ENCODE measurements around the gene MOGAT1.

MOGAT1 gene, protein sequence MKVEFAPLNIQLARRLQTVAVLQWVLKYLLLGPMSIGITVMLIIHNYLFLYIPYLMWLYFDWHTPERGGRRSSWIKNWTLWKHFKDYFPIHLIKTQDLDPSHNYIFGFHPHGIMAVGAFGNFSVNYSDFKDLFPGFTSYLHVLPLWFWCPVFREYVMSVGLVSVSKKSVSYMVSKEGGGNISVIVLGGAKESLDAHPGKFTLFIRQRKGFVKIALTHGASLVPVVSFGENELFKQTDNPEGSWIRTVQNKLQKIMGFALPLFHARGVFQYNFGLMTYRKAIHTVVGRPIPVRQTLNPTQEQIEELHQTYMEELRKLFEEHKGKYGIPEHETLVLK

DNA sequence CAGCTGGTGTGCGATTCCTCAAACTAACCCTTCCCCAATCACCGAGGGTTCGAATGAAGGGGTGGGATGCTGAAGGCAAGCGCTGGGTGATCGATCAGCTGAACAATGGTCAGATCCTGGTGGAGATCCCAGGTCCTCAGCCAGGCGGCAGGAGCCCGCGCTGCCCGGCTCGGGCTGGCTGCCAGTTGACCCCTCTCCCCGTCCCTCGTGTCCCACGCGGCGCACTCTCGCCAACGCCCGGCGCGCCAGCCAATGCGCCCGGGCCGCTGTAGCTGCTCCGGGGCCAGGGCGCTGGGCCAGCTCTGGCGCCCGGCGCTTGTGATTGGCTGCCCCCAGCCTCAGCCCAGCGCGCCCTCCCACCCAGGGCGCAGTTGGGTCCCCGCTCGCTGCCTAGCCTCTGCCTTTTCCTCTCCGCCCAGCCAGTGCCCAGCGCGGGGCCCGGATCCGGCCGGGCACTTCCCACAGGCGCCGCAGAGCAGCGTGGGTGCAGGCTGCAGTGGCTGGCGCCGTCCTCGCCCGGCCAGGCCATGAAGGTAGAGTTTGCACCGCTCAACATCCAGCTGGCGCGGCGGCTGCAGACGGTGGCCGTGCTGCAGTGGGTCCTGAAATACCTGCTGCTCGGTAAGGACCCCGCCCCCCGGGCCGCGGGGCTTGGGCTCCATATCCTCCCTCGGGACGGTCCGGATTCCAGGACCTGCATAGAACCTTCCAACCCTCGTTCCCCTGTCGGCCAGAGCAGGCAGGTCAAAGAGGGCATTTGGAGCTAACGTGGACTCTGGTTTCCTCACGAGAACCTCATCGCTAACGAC, at the start of gene MOGAT1:
MOGAT1 (plus strand) TSS at position 400 of the 809 bp plus-strand sequence; CDS start at position 528, 128 bp downstream.
- DNase-seq, result no peak

DNA sequence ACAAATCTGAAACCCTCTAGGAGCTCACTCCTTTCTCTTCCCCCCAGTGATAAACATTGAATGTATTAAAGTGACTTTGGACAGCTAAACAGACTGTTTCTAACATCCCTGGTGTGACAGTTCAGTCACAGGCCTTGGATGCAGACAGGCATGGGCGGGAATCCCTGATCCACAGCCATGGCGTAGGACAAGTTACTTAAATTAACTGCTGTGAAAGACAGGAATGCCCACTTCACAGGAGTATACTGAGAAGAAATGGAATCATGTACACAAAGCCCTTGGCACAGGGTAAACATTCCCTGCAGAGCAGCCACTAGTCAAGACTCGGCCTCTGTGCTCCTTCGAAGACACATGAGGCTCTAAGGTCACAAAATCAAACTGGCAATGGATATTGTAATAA, 49.6 kb upstream of the MOGAT1 start:
- DNase-seq, result no peak

DNA sequence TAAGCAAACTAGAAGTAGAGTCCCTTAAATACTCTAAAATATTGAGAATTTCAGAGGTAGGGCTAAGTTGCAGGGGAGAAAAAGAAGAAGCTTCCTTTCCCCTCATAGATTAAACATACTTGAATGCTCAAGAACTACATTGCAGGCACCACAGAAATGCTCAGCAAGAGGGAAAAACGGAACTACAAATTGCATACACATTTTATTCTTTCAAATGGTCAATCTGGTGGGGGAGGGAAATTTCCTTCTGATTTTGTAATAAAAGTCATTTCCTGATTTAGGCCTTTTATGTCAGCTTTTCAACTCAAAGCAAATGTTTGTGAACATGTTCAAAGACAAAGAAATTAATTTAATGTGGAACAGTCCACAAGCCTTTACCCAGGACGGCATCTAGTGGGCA, 48.5 kb upstream of the MOGAT1 start:
- DNase-seq, result no peak

DNA sequence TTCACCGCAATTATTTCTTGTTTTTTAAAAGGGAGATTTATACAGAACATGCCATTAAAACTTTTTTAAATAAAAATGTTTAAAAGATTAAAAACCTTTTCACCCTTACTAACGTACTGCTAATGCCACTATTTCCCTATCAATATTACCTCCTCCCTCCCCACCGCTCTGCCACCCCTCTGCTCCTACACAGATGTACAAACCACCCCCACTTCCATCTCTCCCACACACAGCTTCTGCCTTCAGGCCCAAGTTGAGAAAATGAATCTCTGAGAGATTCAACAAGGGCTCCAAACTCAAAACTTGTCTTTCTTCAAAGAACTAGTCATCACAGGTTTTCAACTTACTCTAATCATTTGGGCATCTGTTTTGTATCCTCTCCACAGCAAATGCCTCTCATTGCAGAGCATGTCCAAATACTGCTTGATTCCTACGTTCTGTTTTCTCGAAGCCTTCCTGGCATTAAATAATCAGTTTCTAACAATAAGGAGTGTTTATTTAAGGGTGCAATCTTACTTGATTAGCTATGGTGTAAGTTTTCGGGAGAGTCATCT, 47.6 kb upstream of the MOGAT1 start:
- no peak for DNase-seq

DNA sequence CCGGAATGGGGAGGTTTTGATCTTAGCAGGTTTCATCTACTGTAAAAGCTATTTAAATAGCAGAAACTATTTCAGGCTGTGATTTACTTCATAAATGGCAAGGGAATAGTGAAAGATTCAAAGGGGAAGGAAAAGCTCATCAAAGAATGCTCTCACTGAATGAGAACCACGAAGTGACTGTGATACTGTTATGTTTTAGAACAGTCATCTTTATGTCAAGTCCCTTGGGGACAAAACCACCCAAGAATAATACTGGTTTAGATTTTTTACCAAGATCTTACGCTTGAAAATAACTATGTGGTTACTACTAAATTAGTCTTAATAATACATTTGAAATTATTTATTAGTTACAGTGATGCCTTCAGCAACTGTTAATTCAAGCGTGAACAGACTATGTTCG, 43.7 kb upstream of the MOGAT1 start:
- no peak for DNase-seq

DNA sequence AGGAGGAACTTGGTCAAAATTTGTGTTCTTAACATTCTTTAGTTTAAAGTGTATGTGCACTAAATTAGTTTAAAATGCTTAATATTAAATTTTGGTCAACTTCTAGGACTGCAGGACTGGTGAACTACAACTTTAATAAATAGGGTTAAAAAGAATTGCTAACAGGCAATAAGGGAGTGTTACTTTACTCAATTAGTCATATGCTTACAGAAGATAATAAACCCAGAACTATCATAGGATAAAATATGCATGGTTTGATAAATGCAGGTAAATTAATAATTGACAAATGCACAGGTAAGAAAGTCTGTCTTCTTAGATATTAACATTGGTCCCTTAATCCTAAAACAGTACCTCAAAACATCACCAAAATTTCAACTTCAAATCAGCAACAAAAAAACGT, 36.2 kb upstream of the MOGAT1 start:
- no peak for DNase-seq

DNA sequence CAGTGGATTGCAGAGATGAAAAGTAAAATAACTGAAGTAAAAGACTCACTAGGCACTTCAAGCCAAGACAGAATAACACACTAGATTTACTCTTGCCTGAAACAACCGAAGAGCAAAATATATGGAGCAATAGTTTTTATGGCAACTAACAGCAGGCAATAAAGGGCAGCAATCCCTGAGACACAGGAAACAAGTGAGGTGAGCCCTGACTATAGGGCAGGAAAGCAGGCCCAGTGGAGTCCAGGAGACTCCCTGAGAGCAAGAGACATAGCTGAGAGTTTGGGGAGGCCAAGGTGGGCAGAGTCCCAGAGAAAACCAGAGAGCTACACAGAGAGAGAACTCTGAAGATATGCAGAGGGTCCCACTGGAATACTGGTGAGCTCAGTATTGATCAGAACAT, 34.4 kb upstream of the MOGAT1 start:
- DNase-seq, result no peak

DNA sequence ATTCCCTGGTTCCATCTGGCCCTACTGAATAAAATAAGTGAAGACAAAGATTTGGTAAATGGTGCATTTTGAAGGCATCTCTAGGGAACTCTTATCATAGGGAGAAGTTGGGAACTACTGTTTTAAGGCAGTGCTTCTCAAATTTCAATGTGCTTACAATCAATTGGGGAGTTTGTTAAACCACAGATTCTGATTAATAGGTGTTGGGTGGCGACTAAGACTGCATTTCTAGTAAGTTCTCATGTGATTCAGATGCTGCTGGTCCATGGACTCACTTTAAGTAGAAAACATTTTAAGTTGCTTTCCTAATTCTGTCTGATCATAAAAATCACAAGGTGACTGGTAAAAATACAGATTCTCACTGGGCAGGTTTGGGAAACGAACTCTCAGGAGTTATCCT, 30.1 kb upstream of the MOGAT1 start:
- DNase-seq, result no peak

DNA sequence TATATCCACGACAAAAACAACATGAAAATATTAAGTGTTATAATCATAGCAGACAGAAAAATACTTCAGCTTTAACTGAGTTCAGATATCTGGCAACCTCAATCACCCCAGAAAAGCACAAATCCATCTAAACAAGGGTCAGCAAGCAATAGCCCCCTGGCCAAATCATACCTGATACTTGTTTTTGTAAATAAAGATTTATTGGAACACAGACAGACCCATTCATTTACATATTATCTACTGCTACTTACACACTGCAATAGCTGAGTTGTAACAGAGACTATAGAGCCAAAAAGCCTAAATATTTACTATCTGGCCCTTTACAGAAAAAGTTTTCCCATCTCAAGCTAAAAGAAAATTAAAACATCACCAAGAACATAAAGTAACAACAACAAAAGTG, 28.3 kb upstream of the MOGAT1 start:
- DNase-seq, result no peak

DNA sequence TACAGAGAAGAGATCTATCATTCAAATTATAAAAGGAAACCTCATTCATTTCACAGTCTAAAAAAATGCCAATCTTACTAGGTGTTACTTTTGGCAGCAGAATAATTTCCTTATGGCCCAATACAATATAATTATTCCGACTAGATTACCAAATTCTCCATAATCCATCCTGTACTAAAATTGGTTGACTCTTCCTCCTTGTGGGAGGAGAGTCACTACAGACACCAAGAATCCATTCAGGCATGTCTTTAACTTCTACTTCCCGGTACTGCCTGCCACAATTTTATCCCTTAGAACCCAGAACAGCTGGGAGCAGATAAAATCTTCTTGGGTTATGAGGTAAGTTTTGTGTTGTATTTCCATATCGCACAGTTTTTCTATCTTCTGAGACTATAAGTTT, 25.4 kb upstream of the MOGAT1 start:
- no peak for DNase-seq

DNA sequence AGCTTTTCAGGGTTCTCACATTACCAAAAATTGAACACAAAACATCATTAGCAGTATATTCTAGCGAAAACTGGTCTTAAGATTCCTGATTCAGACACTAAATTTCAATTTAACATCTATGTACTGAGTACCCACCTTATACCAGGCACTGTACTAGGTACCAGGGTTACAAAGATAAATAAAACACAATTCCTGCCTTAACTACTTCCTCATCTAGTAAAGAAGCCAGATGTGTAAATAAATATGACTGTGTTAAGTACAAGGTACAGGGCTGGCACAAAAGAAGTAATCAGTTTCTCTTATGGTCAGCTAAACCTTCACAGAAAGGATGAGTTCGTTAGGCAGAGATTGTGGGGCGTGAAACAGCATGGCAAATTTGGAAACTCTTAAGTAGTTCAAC, 21.7 kb upstream of the MOGAT1 start:
- DNase-seq, result no peak

DNA sequence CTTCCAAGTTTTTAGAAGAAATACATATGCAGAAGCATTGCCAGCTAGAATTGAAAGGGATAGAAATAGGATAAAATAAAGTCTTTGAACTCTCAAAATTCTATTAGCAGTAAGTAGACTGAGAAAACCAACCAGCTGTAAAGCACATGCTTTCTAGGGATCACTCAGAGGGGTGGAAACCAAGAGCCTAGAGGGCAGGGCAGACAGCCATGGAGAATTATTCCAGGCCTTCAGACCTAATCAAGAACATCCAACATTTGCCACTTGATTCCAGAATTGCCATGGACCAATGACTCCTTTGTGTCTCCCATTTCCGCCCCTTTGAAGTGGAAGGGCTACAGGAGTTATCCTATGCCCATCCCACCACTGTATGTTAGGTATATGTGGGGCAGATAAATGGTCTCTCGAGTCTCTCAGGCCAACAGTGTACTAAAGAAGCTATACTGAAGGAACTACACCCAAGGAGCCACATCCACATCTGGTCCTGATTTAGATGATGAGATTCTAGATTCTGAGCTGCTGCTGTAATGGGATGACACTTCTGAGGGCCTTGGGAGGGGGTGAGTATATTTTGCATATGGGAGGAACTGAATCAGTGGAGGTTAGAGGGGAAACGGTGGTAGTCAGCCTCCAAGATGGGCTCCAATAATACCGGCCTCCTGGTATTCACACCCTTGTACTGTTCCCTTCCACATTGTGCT, 19.6 kb upstream of the MOGAT1 start:
- DNase-seq, result no peak

DNA sequence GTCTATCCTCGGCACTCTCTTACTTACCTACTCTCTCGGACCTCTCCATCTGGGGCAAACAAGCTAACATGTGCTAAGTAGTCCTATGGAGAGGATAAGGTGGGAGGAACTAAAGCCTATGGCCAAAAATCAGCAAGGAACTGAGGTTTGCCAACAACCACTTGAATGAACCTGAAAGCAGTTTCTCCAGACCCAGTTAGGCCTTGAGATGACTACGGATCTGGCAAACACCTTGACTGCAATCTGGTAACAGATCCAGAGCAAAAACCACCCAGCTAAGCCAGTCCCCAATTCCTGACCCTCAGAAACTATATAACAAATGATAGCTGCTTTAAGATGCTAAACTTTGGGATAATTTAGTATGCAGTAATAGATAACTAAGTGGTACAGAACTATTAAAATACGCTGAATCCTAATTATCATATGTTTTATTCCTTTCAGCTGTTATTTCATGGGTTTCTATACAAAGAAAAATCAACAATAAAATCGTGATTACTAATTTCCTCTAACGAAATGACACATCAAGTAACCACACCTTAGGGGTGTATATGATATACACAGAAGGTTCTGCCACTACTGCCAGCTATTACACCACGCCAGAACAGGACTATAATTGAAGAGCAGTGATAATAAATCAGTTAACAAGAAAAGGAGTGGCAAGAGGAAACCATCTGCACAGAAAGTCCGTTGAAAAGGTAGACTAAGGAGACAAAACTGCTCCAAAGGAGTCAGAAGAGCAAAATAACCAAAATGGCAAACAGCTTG, 18.8 kb upstream of the MOGAT1 start:
- no peak for DNase-seq

DNA sequence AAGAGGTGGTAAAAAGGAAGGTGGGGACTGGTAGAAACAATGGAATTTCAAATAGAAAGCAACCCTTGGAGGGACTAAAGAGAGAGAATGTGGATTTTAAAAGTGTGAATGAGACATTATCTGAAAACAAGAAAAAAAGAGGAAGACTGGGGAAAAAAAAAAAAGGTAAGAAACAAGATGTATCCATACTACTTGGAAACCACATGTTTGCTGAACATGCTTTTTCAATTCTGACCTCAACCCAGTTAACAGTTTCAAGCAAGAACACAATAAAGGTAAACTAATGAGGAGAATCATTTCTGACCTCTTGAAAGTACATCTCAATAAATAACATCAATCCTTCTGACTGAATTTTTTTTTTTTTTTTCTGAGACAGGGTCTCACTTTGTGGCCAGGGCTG, 18.2 kb upstream of the MOGAT1 start:
- no peak for DNase-seq

DNA sequence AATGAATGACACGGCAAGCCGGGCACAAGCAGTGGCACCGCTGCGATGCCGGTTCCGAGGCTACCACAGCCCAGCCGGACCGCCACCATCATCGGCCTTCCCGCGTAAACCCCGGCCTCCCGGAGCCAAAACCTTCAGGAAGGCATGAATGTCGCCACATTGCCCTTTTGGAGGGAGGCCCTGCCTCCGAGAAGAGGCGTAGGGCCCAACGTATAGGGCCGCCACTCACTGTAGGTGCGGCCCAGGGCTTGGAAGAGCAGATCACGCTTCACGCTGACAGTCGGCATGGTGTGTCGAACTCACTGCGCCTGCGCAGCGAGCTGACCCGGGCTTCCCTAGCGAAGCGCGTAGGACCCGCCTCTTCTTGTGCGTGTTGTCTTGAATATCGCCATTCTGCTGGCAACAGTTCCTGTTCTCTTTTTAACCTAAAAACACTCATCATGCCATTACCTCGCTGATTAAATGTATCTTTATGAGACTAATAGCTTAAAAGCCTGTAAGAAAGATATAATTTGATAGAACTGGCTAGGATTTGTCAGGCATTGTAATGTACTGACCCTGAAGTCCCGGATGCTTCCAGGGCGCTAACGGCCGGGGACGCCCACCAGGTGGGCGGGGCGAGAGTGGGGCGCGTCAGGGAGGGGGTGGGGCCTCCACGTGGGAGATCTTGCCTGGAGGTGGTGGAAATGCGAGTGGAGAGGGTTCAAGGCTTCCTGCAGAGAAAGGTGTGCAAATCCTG, 15.5 kb upstream of the MOGAT1 start, which contains the start of gene FARSB:
FARSB (minus strand) TSS at position 306 of the 739 bp plus-strand sequence; CDS start at position 287, 19 bp downstream.
- DNase-seq, result peak; percentile 93

DNA sequence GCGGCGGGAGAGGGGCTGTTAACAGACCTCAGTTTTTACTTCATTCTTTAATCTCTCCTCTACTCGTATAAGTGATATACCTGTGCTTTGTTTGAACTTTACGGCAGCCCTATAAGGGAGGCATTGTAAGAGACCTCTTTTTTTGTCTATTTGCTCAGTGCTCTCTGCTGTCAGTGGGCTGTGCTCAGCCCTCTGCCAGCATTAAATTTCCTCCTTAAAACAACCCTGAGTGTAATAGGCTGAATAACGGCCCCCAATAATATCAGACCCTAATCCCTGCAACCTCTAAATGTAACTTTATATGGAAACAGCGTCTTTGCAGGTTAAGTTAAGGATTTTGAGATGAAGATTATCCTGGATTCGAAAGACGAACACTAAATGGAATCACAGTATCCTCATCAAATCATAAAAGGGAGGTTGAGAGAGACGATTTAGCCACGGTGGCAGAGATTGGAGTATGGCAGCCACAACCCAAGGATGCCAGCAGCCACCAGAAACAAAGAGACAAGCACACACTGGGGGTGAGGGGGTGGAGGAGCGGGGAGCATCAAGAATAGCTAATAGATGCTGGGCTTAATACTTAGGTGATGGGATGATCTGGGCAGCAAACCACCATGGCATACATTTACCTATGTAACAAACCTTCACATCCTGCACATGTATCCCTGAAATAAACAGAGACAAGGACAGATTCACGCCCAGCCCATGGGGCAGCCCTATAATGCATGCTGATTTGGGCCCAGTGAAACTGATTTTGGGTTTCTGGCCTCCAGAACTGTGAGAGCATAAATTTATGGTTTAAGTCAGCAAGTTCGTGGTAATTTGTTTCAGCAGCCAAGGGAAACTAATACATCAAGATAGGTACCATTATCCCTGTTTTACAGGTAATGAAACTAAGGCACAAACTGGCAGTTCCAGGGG, 14.7 kb upstream of the MOGAT1 start:
- DNase-seq, result peak in 1 of 2 experiments; percentile 13

DNA sequence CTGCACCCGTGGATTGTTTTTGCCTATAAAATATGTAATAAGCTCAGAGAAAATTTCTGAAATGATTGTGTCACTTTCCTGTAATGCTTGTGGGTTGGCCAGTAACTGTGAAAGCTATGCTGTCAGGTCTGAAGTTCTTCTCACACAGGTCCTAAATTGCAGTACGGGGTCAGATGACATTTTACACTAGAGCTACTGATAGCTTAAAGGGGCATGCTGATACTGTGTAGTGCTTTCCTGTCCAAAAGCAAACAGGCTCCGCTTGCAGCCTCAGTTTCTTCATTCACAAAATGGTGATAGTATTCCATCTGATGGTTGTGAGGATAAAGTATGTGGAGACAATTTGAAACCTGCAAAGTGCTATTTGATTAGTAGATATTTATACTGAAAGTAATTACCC, 8.0 kb upstream of the MOGAT1 start:
- DNase-seq, result no peak

DNA sequence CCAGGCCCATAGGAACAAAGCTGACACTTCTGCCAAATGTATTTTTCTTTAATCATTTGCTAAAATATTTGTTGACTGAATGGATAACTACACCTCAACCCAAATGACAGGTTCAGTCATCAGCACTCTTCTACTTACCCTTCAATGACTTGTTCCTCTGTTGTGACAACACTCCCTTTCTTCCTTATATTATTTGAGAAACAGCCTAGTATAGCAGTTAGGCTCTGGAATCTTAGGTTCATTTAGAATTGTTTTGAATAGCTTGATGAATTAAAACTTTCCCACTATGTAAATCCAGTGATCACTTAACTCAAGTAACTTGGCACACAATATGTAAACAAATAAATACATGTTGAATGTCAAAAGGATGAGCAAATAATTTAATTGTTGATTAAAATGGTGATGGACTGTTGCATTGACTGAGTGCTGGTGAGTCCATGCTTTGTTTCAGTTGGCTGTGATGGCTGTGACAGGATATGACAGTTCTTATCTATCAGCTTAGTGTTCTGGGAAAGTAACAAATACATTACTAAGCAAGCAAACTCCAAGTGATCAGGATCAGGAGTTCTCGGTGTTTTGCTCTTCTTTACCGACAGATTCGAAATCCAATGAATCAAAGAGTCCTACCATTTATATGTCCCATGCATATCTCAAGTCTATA, 2.8 kb upstream of the MOGAT1 start:
- no peak for DNase-seq

DNA sequence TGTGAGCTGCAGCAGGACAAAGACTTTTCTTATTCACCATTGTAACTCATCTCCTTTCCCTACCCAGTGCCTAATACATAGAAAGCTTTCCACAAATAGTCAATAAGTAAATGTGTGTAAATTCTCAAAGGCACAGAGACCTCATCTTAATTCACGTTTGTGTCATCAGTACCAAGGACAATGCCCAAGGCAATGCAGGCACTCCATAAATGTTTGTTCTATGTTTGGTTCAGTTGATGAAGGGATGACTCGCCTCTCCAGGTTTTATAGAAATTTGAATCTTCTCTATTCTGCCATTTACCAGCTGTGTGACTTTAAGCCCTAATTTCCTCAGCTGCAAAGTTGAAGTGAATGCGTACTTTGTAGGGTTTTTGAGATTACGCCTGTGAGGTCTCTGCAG, 2.1 kb upstream of the MOGAT1 start:
- DNase-seq, result no peak

Data from SHP77 (cell line).